ENCODE results near the gene TRO.

Gene TRO

GRCh38 chrX:54920610-54921426 is at the start of gene TRO:
Gene TRO (plus strand): TSS chrX:54920824. CDS start chrX:54922247, 1,423 bp downstream.
- DNase-seq, result no peak

- DNase-seq, result no peak
Observed at GRCh38 chrX:54885740-54886139, 34.9 kb upstream of the TRO start.

- peak; percentile 33 for DNase-seq
Observed at GRCh38 chrX:54891573-54891972, 29.1 kb upstream of the TRO start.

GRCh38 chrX:54894159-54894558 is 26.5 kb upstream of the TRO start:
- DNase-seq, result no peak

GRCh38 chrX:54909941-54910340 is 10.7 kb upstream of the TRO start:
- DNase-seq, result no peak

- DNase-seq, result peak; percentile 50
Observed at GRCh38 chrX:54921427-54922021, 900 bp downstream of the TRO start.

GRCh38 chrX:54922547-54922946 is 1.9 kb downstream of the TRO start:
- no peak for DNase-seq

GRCh38 chrX:54923376-54923775 is 2.8 kb downstream of the TRO start:
- DNase-seq, result no peak

GRCh38 chrX:54926978-54927377 is 6.4 kb downstream of the TRO start:
- DNase-seq, result no peak

GRCh38 chrX:54928876-54929275 is 8.3 kb downstream of the TRO start:
- no peak for DNase-seq

- DNase-seq, result no peak
Observed at GRCh38 chrX:54930291-54931049, 9.8 kb downstream of the TRO start.

GRCh38 chrX:54931107-54931506 is 10.5 kb downstream of the TRO start:
- no peak for DNase-seq

GRCh38 chrX:54933150-54933826 is 12.7 kb downstream of the TRO start:
- no peak for DNase-seq

- no peak for DNase-seq
Observed at GRCh38 chrX:54934058-54934457, 13.4 kb downstream of the TRO start.

- no peak for DNase-seq
Observed at GRCh38 chrX:54934890-54935289, 14.3 kb downstream of the TRO start.

- no peak for DNase-seq
Observed at GRCh38 chrX:54935306-54935705, 14.7 kb downstream of the TRO start.

- no peak for DNase-seq
Observed at GRCh38 chrX:54937416-54937815, 16.8 kb downstream of the TRO start.

- no peak for DNase-seq
Observed at GRCh38 chrX:54944816-54945215, 24.2 kb downstream of the TRO start.

GRCh38 chrX:54945224-54945623 is 24.6 kb downstream of the TRO start:
- DNase-seq, result no peak

GRCh38 chrX:54950730-54951375 is 30.2 kb downstream of the TRO start:
- no peak for DNase-seq

GRCh38 chrX:54961750-54962149 is 41.1 kb downstream of the TRO start:
- no peak for DNase-seq

GRCh38 chrX:54964766-54965497 is 44.3 kb downstream of the TRO start:
- no peak for DNase-seq

Data from CD4-positive, alpha-beta T cell treated with Interleukin-15 for 1 hour (primary cell).